Gastroesophageal sphincter (tissue), 3 donors: ENCODE measurements around the gene AFF2.

ENCODE experiments used
- POLR2AphosphoS5 ChIP-seq: sonication (generic); formaldehyde crosslinking; IDR thresholded peaks from one replicate; pipeline ENCODE4 v1.6.1; 2017; ENCODE audit warnings: antibody characterized with exemption
- TF ChIP-seq, protein P1 (sequence below), 4 experiments: fragments of 200-600 bp in 2 of 4; fragments of 450-650 bp in 2 of 4; sonication (generic) in 1 of 4; IDR thresholded peaks; one replicate each; pipeline ENCODE4 v1.5.1; 2017 to 2019; ENCODE audit warnings: antibody characterized with exemption in 4 of 4, mild to moderate bottlenecking in 2 of 4, moderate library complexity in 2 of 4

GRCh38 chrX:148984238-148984637 is 483.8 kb downstream of the AFF2 start:
- TF ChIP-seq, protein P1, sequence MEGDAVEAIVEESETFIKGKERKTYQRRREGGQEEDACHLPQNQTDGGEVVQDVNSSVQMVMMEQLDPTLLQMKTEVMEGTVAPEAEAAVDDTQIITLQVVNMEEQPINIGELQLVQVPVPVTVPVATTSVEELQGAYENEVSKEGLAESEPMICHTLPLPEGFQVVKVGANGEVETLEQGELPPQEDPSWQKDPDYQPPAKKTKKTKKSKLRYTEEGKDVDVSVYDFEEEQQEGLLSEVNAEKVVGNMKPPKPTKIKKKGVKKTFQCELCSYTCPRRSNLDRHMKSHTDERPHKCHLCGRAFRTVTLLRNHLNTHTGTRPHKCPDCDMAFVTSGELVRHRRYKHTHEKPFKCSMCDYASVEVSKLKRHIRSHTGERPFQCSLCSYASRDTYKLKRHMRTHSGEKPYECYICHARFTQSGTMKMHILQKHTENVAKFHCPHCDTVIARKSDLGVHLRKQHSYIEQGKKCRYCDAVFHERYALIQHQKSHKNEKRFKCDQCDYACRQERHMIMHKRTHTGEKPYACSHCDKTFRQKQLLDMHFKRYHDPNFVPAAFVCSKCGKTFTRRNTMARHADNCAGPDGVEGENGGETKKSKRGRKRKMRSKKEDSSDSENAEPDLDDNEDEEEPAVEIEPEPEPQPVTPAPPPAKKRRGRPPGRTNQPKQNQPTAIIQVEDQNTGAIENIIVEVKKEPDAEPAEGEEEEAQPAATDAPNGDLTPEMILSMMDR (IDR thresholded peaks at IDR 0.05), result no peak
- no peak for TF ChIP-seq POLR2AphosphoS5
